ENCODE data around the gene ITPK1. TPM values are rescaled to one million over a fixed set of nuclear protein-coding genes. Genes with fewer than 3 reads are reported as not detected.

Gene ITPK1
- total RNA-seq, 3 donors from 2014 or later, result 27.8 to 91.7 (median 42.9) TPM

GRCh38 chr14:93040443-93040842, 75.3 kb downstream of the ITPK1 start:
- Histone ChIP-seq H3K27me3 (no peaks in the 10 kb centered on the region), H3K4me3 (no peak overlapping the region), H3K4me1 (peaks cover 0 to 13% of the 10 kb centered on the region in 2 donors), H3K36me3 (no peaks in the 10 kb centered on the region), H3K9me3 (no peaks in the 10 kb centered on the region), H3K27ac (peak overlapping the region in 1 of 2 donors; percentile 26)
- no peak for DNase-seq (ENCODE audit: low spot score in 2 of 2)
- intact Hi-C loops (cut with DNase I; ENCODE audit: low total_unique reads), result loop anchor here (5.0 kb wide), 1 partner anchor 1142 kb away; no protein-coding TSS in a partner anchor
- no peak for TF ChIP-seq CTCF (IDR thresholded peaks at IDR 0.05)
- TF ChIP-seq POLR2A (IDR thresholded peaks at IDR 0.05), result no peak
- no peak for TF ChIP-seq POLR2AphosphoS5 (IDR thresholded peaks at IDR 0.05)

- no peak for TF ChIP-seq POLR2AphosphoS5 (IDR thresholded peaks at IDR 0.05)
- no peak for TF ChIP-seq POLR2A (IDR thresholded peaks at IDR 0.05)
- no peak for TF ChIP-seq CTCF (IDR thresholded peaks at IDR 0.05)
Observed at GRCh38 chr14:93039649-93040315, 75.9 kb downstream of the ITPK1 start.

GRCh38 chr14:93037351-93037750, 78.4 kb downstream of the ITPK1 start:
- Histone ChIP-seq H3K36me3 (no peaks in the 10 kb centered on the region), H3K27ac (peak overlapping the region in 1 of 2 donors; percentile 77), H3K4me1 (peaks cover 0 to 13% of the 10 kb centered on the region in 2 donors)

More at GRCh38 chr14:93039649-93040315, 75.9 kb downstream of the ITPK1 start:
- DNase-seq (ENCODE audit: low spot score in 2 of 2), result no peak
- Histone ChIP-seq H3K4me3 (no peak overlapping the region), H3K9me3 (no peaks in the 10 kb centered on the region), H3K4me1 (peaks cover 0 to 13% of the 10 kb centered on the region in 2 donors), H3K27me3 (no peaks in the 10 kb centered on the region), H3K27ac (no peak overlapping the region), H3K36me3 (no peaks in the 10 kb centered on the region)
- intact Hi-C loops (cut with DNase I; ENCODE audit: low total_unique reads), result loop anchor here (2.0 to 10.0 kb wide), 3 partner anchors 17 to 1143 kb away; no protein-coding TSS in a partner anchor

GRCh38 chr14:93036652-93037345, 78.9 kb downstream of the ITPK1 start:
- Histone ChIP-seq H3K4me1 (peaks cover 0 to 13% of the 10 kb centered on the region in 2 donors), H3K36me3 (no peaks in the 10 kb centered on the region), H3K4me3 (no peak overlapping the region), H3K9me3 (no peaks in the 10 kb centered on the region), H3K27me3 (no peaks in the 10 kb centered on the region), H3K27ac (peak overlapping the region; percentile 50 to 77)
- no peak for DNase-seq (ENCODE audit: low spot score in 2 of 2)
- TF ChIP-seq CTCF (IDR thresholded peaks at IDR 0.05) (no peak), POLR2AphosphoS5 (IDR thresholded peaks at IDR 0.05) (no peak), POLR2A (IDR thresholded peaks at IDR 0.05) (no peak)
- intact Hi-C loops (cut with DNase I; ENCODE audit: low total_unique reads), result loop anchor here (10.0 kb wide), 1 partner anchor 82 kb away; no protein-coding TSS in a partner anchor

More at GRCh38 chr14:93037351-93037750, 78.4 kb downstream of the ITPK1 start:
- TF ChIP-seq POLR2AphosphoS5 (IDR thresholded peaks at IDR 0.05) (no peak), CTCF (IDR thresholded peaks at IDR 0.05) (no peak), POLR2A (IDR thresholded peaks at IDR 0.05) (no peak)
- Histone ChIP-seq H3K4me3 (no peak overlapping the region), H3K9me3 (no peaks in the 10 kb centered on the region), H3K27me3 (no peaks in the 10 kb centered on the region)
- no peak for DNase-seq (ENCODE audit: low spot score in 2 of 2)
- intact Hi-C loops (cut with DNase I; ENCODE audit: low total_unique reads), result loop anchor here (10.0 kb wide), 1 partner anchor 83 kb away; no protein-coding TSS in a partner anchor

All from breast epithelium (tissue), 4 donors.